Pancreas (tissue), 10 donors: ENCODE results near the gene WBP4. TPM values are rescaled to one million over a fixed set of nuclear protein-coding genes. Genes with fewer than 3 reads are reported as not detected.

ENCODE experiments used
- ATAC-seq, 4 donors: fragments of 200-7000 bp; cut with Tn5 transposase; one replicate each; pipeline versions ENCODE4 v1.8.0 to v1.9.1; 2020; ENCODE audit warnings: mild to moderate bottlenecking in 4 of 4, moderate library complexity in 4 of 4
- DNase-seq, 6 donors: peaks; one replicate each; pipeline ENCODE4 v3.0.0-alpha.2; 2020
- FAIRE-seq: peaks from 2 replicates; lab custom pipeline; 2012; peaks lifted over from hg19 to GRCh38; lab: Jason Lieb, UNC
- H3K27ac ChIP-seq, 4 donors: fragments of 200-600 bp; sonication (generic); 1 replicate in 3 of 4; 2 replicates in 1 of 4; pipeline versions ENCODE4 v1.5.0 to v1.8.0; 2020
- H3K27me3 ChIP-seq, 4 donors: fragments of 200-600 bp; one replicate each; pipeline ENCODE4 v1.8.0; 2021
- H3K36me3 ChIP-seq, 3 donors: fragments of 200-600 bp; sonication (generic) in 1 of 3; one replicate each; pipeline versions ENCODE4 v1.5.0 to v1.8.0; 2020 to 2021
- H3K4me1 ChIP-seq, 3 donors: fragments of 200-600 bp; one replicate each; pipeline ENCODE4 v1.8.0; 2021
- H3K4me3 ChIP-seq, 4 donors: fragments of 200-600 bp; sonication (generic) in 2 of 4; one replicate each; pipeline versions ENCODE4 v1.5.0 to v1.8.0; 2020 to 2021
- H3K9me3 ChIP-seq, 4 donors: fragments of 200-600 bp; one replicate each; pipeline ENCODE4 v1.8.0; 2021
- CTCF ChIP-seq, 4 donors: fragments of 200-600 bp; sonication (generic) in 3 of 4; IDR thresholded peaks; one replicate each; pipeline versions ENCODE4 v1.5.0 to v1.8.0; 2021; ENCODE audit warnings: antibody characterized with exemption in 4 of 4
- WGBS, 2 donors: extraction: QIAGEN DNeasy Blood & Tissue Kit; methylation state at CpG; one replicate each; pipeline ENCODE4 v1.1.7; 2013; 5-methylcytosine and 5-hydroxymethylcytosine counted together
- intact Hi-C, 3 donors: fragments of 100-400 bp; cut with DNase I; formaldehyde crosslinking; loops; one replicate each; pipeline versions ENCODE4 v1.11.1 to v1.14.2; 2022
- polyA plus RNA-seq, 2 donors: library from polyadenylated mRNA; stranded (reverse); fragments of 200-250 nt; gene quantifications; one replicate each; pipeline ENCODE4 v1.2.3, GENCODE V29; 2013
- total RNA-seq, 6 donors: library from RNA; stranded (reverse); fragmentation: NEBNext Ultra II Directional in 4 of 6; extraction: Animal tissue kit (Norgen Biotek cat#: 25700) in 4 of 6; gene quantifications; one replicate each; pipeline versions ENCODE4 v1.2.1 to v1.2.4, GENCODE V29; 2021 to 2023
- donor health status: healthy with polysubstance abuse.
- donor health status: DM: no; HTN: no; CAD: no; lungs with moderate emphysema.
- donor health status: DM: no; HTN: no; CAD: no.
- donor health status: control.
- donor health status: control.
- donor health status: Bipolar disorder and iron deficiency.
- donor health status: DM: yes; HTN: yes; CAD: no.
- donor health status: DM: no; HTN: no; CAD: no.
- donor health status: DM: no; HTN: no; CAD: no.
- donor health status: DM: yes; HTN: yes; CAD: no.

The WBP4 gene
- total and polyA plus RNA-seq, 8 donors = 2.1 to 12.2 (median 3.4) TPM

DNA sequence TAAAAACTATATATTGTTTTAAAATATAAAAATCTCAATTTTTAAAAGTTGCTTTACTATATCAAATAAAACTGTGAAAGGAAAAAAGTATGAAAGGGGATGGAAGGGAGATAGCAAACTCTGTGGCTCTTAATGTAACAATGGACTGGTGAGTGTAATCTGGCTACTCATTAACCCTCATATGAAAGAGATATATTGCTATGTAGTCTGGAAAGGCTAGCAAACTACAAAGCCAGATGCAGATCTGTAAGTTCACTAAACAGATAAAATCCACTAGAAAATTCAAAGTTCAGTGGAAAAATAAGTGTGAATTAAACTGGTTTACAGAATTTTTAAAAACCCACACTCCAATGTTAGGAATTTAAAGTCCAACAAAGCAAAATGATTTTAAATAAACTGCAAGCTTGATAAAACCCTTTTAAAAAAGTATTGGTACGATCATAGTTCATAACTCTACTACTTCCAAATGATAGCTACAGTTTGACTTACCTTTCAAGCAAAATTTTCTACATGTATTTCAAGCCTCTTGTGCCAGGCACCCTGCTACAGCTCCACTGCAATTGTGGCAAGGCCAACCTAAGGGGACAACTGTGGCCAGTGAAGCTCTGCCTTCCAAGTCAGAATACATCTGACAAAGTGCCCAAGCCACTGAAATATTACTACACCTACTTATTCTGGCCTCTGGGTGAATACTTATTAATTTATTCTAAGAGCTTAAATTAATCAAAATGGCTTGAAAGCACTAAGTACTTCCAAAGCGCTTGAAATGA, 41.5 kb upstream of the WBP4 start:
- H3K4me1 ChIP-seq = peaks cover 6 to 42% (median 37%) of the 10 kb centered on the region in 3 donors
- 17 to 20% methylated on average over 2 of the region's 2 CpGs for WGBS, 2 donors
- peak; percentile 83 for FAIRE-seq

GRCh38 chr13:41025518-41025917, 35.8 kb upstream of the WBP4 start:
- no peaks in the 10 kb centered on the region for H3K36me3 ChIP-seq
- DNase-seq (no peak), FAIRE-seq (no peak), ATAC-seq (peak in 3 of 4 donors; percentile 20 to 55 (median 52))
- peak overlapping the region in 2 of 4 donors; percentile 6 to 10 for H3K27ac ChIP-seq
- no peaks in the 10 kb centered on the region for H3K27me3 ChIP-seq
- H3K9me3 ChIP-seq = no peaks in the 10 kb centered on the region
- no peak for TF ChIP-seq CTCF (IDR thresholded peaks at IDR 0.05)
- no peak overlapping the region for H3K4me3 ChIP-seq
- WGBS, 2 donors = 18 to 19% methylated on average over 4 of the region's 4 CpGs
- peaks cover 9 to 36% (median 28%) of the 10 kb centered on the region in 3 donors for H3K4me1 ChIP-seq
- intact Hi-C loops = no loop called here

More for the DNA sequence above, 41.5 kb upstream of the WBP4 start:
- peak overlapping the region in 2 of 4 donors; percentile 12 to 41 for H3K4me3 ChIP-seq
- TF ChIP-seq CTCF (IDR thresholded peaks at IDR 0.05) = no peak
- H3K9me3 ChIP-seq = no peaks in the 10 kb centered on the region
- intact Hi-C loops = no loop called here
- H3K27ac ChIP-seq = peak overlapping the region; percentile 22 to 96 (median 82)
- ATAC-seq (peak; percentile 73 to 84 (median 84)), DNase-seq (no peak)
- no peaks in the 10 kb centered on the region for H3K36me3 ChIP-seq
- no peaks in the 10 kb centered on the region for H3K27me3 ChIP-seq

DNA sequence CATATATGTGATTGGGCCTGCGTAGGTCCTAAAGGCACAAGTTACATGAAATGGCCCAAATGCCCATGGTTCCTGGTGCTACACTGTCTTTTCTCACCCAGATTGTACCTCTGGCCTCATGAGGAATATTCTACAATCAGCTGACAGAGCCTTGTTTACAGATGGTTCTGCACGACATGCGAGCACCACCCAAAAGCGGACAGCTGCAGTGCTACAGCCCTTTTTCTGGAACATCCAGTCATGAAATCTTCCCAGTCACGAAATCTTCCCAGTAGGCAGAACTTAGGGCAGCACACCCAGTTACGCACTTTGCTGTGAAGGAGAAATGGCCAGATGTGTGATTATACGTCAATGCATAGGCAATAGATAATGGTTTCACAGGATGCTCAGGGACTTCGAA, 34.5 kb upstream of the WBP4 start:
- 96 to 97% methylated on average over 8 of the region's 8 CpGs for WGBS, 2 donors
- no peak for TF ChIP-seq CTCF (IDR thresholded peaks at IDR 0.05)
- Histone ChIP-seq H3K27ac (no peak overlapping the region), H3K4me1 (peaks cover 8 to 28% (median 19%) of the 10 kb centered on the region in 3 donors), H3K27me3 (no peaks in the 10 kb centered on the region), H3K9me3 (no peaks in the 10 kb centered on the region), H3K4me3 (no peak overlapping the region), H3K36me3 (no peaks in the 10 kb centered on the region)
- intact Hi-C loops = no loop called here
- ATAC-seq = no peak
- DNase-seq = no peak
- FAIRE-seq = no peak

- WGBS, 2 donors = 85 to 92% methylated on average over 2 of the region's 2 CpGs
- Histone ChIP-seq H3K9me3 (no peaks in the 10 kb centered on the region), H3K4me1 (peaks cover 8 to 26% (median 19%) of the 10 kb centered on the region in 3 donors), H3K36me3 (no peaks in the 10 kb centered on the region), H3K27me3 (no peaks in the 10 kb centered on the region), H3K4me3 (no peak overlapping the region), H3K27ac (no peak overlapping the region)
- TF ChIP-seq CTCF (IDR thresholded peaks at IDR 0.05) = no peak
- FAIRE-seq (no peak), DNase-seq (no peak), ATAC-seq (no peak)
- intact Hi-C loops = no loop called here
Measured at GRCh38 chr13:41028051-41028450, 33.3 kb upstream of the WBP4 start.

- ATAC-seq = no peak
- no peaks in the 10 kb centered on the region for H3K9me3 ChIP-seq
- intact Hi-C loops = no loop called here
- no peak for DNase-seq
- H3K27ac ChIP-seq = no peak overlapping the region
- 95 to 96% methylated on average over 2 of the region's 2 CpGs for WGBS, 2 donors
- TF ChIP-seq CTCF (IDR thresholded peaks at IDR 0.05) = no peak
- H3K36me3 ChIP-seq = no peaks in the 10 kb centered on the region
- H3K4me1 ChIP-seq = peaks cover 9 to 27% (median 24%) of the 10 kb centered on the region in 3 donors
- no peaks in the 10 kb centered on the region for H3K27me3 ChIP-seq
- no peak for FAIRE-seq
- H3K4me3 ChIP-seq = no peak overlapping the region
Measured at GRCh38 chr13:41029629-41030028, 31.7 kb upstream of the WBP4 start.
